RPMI8226 (cell line): ENCODE measurements around the gene DNM2.
"Not testable (repeated sequence)": the region's sequence is repeated elsewhere in the genome, so short reads cannot be mapped to it uniquely, and the experiment has no call there.

Experiments
- DNase-seq: peaks from one replicate; pipeline ENCODE4 v3.0.0-alpha.2; 2015

DNM2 gene

DNA sequence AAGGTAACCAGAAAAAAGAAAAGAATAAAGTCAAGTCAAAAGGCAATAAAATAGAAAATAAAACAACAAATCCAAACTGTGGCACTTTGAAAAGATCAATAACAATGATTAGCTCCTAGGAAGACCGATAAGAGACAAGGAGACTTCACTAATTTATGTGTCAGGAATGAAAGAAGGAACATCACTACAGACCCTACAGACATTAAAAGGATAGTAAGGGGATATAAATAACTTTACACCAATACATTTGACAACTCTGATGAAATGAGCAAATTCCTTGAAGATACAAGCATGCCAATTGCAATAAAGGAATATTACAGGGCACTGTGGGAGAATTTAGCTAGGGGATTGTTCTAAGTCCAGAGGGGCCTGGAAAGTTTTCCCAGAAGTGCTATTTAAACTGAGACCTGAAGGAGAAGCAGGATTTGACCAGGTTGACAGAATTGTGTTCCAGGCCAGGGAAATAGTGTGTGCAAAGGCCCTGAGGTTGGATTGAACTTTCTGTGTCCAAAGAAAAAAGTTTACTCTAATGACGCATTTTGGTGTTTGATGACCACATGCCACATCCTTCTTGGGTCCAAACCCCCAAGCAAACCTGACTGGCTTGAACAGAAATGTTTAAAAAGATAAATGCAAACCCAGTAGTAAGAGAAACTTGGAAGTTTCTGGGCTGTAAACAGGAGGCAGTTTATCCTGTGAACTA lies 128.8 kb downstream of the DNM2 start:
- DNase-seq: no peak

DNA sequence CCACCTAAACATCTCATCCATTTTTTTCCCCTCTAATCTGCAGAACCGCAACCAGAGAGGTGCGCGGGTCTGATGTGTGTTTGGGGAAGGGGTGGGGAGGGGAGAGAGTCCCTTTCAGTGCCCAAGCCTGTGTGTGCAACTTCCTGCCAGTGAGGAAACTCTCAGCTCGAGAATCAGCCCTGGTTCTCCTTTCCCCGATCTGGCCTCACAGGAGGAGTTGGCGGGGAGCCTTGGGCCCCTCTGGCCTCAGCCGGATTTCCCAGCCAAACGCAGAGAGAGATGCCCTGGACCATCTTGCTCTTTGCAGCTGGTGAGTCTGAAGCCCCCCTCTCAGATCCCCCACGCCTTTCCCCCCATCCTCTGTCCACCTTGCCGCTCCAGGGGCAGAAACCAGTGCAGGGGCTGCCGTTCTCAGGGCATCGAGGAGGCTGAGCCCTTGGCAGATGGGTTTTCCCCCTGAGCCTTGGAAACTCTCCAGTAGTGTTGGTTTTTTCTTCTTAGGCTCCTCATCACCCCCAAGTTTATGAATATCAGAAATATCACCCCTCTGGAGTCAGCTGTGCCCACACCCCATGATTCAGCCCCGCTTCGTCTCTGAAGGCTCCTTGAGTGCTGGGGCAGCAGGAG lies 130.5 kb downstream of the DNM2 start, which contains the start of gene C19orf38:
Gene C19orf38, plus strand, starts transcription at position 186 of the 627 bp plus-strand sequence. Its CDS starts 94 bp downstream, at position 280.
- DNase-seq: no peak

DNA sequence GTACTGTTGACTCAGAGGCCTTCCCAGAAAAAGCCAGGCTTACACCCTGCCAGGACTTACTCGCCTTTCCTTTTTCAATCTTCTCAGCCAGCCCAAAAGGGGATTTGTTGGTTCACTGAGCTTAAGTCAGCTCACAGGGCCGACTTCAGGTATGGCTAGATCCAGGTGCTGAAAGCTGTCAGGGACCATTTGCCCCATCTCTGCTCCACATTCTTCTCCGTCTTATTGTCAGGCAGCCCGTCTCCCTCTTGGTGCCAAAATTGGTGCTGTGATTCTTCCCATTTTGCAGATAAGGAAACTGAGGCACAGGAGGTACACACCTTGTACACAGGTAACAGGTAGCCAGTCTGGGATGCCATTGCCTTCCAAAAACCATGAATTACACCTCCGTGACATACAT lies 132.8 kb downstream of the DNM2 start:
- DNase-seq: no peak

- no peak for DNase-seq
Measured at GRCh38 chr19:10852098-10852800, 134.4 kb downstream of the DNM2 start.

DNA sequence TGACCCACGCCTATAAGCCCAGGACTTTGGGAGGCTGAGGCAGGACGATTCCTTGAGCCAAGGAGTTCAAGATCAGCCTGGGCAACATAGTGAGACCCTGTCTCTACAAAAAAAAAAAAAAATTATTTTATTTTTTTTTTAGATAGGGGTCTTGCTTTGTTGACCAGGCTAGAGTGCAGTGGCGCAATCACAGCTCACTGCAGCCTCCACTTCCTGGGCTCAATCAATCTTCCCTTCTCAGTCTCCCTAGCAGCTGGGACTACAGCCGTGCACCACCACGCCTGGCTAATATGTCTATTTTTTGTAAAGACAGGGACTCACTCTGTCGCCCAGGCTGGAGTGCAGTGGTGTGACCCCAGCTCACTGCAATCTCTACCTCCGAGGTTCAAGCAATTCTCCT lies 135.1 kb downstream of the DNM2 start:
- DNase-seq: no peak

DNA sequence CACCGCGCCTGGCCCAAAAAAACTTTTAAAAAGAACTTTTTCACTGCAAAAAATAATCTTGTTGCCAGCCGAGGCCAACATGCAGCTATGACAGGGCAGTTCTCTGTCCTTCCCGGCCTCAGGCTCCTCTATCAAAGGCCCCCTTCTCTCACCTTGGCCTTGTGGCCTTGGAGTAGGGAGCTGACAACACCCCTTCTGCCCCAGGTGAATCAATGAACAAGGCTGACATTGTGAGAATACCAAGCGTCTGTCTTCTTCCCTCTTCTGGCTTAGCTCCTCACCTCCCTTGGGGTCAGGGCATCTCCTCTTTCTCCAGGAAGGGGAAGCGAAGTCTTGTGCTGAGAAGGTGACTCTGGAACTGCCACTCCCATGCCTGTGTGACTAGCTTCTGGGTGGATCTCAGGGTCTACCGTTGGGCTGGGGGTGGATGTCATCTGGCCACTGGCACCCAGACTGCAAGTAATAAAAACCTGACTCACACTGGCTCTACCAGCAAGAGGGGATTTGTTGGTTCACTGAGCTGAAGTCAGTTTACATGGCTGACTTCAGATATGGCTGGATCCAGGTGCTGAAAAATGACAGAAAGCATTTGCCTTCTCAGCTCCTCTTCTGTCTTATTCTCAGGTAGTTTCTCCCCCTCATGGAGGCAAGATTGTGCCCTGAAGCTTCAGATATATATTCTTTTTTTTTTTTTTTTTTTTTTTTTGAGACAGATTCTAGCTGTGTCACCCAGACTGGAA lies 136.6 kb downstream of the DNM2 start:
- DNase-seq: no peak

DNA sequence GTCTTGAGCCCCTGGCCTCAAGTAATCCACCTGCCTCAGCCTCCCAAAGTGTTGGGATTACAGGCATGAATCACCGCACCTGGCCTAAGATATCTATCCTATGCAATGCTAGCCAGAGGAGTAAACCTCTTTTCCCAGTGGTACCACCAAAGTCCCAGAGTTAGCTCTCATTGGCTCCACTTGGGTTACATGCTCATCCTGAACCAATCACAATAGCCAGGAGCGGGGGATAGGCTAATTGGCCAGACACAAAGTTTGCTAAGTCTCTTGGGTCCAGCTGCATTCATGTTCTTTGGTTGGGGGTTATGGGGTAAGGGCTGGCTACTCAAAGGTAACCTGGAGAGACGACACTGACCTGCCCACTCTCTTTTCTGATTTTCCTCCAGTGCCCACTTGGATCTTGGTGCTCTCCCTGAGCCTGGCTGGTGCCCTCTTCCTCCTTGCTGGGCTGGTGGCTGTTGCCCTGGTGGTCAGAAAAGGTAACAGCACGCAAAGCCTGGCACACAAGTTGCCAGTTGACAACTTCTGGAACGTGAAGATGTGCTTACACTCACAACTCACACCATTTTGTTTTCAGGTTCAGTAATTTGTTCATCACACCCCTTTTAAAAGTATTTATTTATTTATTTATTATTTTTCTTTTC lies 138.1 kb downstream of the DNM2 start:
- peak; percentile 56 for DNase-seq

DNA sequence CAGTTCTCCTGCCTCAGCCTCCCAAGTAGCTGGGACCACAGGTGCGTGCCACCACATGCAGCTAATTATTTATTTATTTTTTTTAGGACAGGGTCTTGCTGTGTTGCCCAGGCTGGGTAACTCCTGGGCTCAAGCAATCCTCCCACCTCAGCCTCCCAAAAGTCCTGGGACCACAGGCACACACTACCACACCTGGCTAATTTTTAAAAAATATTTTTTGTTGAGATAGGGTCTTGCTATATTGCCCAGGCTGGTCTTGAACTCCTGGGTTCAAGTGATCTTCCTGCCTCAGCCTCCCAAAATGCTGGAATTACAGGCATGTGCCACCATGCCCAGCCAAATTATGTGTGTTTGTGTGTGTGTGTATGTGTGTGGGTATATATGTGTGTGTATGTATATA lies 139.0 kb downstream of the DNM2 start:
- not testable (repeated sequence) for DNase-seq

- no peak for DNase-seq
Measured at GRCh38 chr19:10858204-10858828, 140.4 kb downstream of the DNM2 start.

DNA sequence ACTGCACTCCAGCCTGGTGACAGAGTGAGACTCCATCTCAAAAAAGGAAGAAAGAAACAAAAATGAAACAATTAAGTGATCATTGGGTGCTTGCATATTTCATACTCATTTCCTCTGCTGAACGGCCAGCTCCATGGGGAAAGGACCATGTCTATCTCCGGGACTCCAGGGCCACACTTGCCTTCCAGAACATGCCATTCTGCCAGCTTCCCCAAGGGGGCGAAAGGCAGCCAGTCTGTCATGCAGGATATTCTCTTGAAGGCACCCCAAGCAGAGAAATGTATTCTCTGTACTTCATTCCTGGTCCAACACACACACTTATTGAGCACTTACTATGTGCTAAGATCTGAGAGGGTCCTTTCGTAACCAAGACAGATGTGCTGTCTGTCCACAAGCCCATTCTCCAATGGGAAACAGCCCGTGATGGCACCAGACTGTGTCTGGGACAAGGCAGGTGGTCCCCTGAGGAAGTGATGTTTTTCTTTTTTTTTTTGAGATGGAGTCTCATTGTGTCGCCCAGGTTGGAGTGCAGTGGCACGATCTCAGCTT lies 143.3 kb downstream of the DNM2 start:
- peak; percentile 51 for DNase-seq

DNA sequence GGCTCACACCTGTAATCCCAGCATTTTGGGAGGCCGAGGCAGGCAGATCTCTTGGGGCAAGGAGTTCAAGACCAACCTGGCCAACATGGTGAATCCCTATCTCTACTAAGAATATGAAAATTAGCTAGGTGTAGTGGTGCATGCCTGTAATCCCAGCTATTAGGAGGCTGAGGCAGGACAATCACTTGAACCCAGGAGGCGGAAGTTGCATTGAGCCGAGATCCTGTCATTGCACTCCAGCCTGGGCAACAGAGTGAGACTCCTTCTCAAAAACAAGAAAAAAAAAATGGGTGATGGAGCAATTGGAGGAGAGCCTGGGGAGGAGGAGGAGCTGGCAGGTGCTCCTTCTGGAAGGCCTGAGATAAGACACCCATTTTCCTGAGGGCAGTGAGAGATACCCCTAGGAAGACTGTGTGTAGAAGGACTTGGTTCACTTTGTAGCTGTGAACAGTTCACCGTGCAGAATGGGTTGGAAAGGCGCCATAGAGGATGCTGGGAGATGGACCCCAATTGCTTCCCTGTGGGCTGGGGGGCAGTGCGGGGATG lies 144.8 kb downstream of the DNM2 start:
- no peak for DNase-seq

GRCh38 chr19:10863107-10863717 lies 145.3 kb downstream of the DNM2 start:
- no peak for DNase-seq

DNA sequence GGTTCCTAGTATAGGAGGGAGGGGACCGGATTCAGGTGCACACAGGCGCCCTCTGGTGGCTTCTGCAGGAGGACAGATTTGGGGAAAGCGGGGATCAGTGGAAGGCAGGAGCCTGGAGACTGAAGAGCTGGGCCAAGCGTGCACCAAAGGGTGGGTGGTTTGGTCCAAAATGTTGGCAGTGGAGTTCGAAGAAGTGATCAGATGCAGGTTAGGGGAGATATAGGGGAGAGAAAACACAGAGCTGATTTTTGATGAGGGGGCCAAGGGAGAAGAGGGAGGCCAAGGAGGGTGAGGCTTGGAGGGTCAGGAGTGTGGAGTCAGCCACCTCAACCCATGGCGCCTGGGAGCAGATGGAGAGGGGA lies 146.6 kb downstream of the DNM2 start:
- DNase-seq: peak; percentile 84

DNA sequence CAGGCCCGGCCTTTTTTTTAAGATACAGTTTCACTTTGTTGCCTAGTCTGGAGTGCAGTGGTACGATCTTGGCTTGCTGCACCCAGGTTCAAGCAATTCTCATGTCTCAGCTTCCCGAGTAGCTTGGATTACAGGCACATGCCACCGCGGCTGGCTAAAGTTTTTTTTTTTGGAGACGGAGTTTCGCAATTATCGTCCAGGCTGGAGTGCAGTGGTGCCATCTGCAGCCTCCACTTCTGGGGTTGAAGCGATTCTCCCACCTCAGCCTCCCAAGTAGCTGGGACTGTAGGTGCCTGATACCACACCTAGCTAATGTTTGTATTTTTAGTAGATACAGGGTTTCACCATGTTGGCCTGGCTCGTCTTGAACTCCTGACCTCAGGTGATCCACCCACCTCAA lies 148.6 kb downstream of the DNM2 start:
- DNase-seq: no peak

- no peak for DNase-seq
Measured at GRCh38 chr19:10868872-10869547, 151.1 kb downstream of the DNM2 start.

- not testable (repeated sequence) for DNase-seq
Measured at GRCh38 chr19:10869872-10870311, 152.0 kb downstream of the DNM2 start.

GRCh38 chr19:10870501-10870954 lies 152.6 kb downstream of the DNM2 start:
- no peak for DNase-seq

GRCh38 chr19:10870955-10871603 lies 153.2 kb downstream of the DNM2 start, which contains the start of gene CARM1:
CARM1 (plus strand) TSS chr19:10871553; CDS start chr19:10871703, 150 bp downstream.
- peak; percentile 97 for DNase-seq

DNA sequence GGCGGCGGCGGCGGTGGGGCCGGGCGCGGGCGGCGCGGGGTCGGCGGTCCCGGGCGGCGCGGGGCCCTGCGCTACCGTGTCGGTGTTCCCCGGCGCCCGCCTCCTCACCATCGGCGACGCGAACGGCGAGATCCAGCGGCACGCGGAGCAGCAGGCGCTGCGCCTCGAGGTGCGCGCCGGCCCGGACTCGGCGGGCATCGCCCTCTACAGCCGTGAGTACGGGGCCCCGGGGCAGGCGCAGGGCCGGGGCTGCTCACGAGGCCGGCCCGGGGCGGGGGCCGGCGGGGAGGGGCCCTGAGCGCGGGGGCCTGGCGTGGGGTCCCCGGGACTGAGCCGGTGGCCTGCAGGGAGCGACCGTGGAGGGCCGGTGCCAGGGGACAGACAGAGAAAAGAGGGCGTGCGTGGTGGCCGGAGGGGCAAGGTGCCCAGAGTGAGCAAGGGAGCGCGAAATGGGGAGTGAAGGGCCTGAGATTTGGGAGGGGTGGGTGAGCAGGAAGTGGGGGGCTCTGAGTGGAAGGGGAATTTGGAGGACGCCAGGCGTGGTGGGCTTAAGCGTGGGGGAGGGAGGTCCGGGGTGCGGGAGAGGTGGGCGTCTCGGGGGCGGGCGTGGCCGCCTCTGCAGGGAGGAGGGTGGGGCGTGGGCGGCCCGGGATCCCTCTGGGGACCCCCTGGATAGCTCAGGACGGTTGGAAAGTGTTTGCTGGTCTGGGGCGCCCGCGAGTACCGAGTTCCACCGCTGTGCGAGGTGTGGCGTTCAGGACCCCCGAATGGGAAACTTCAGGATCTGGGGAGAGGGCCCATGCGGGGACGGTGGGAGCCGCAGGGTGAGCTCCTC lies 154.0 kb downstream of the DNM2 start:
- peak; percentile 34 for DNase-seq
